DOHH2 (cell line): ENCODE data around the gene NKPD1.

ENCODE experiments used
- EZH2phosphoT487 ChIP-seq: fragments of 200-600 bp; sonication (generic); IDR thresholded peaks from 2 replicates; pipeline ENCODE4 v1.6.1; 2017; ENCODE audit warnings: borderline replicate concordance, mild to moderate bottlenecking, antibody characterized with exemption, low read length, moderate library complexity, mixed read lengths
- TF ChIP-seq, protein P1 (sequence below): fragments of 200-600 bp; sonication (generic); IDR thresholded peaks from one replicate; pipeline ENCODE4 v1.5.1; 2014; ENCODE audit warnings: antibody characterized with exemption, mild to moderate bottlenecking, low read depth, low read length; ENCODE audit not compliant: poor library complexity, severe bottlenecking

DNA sequence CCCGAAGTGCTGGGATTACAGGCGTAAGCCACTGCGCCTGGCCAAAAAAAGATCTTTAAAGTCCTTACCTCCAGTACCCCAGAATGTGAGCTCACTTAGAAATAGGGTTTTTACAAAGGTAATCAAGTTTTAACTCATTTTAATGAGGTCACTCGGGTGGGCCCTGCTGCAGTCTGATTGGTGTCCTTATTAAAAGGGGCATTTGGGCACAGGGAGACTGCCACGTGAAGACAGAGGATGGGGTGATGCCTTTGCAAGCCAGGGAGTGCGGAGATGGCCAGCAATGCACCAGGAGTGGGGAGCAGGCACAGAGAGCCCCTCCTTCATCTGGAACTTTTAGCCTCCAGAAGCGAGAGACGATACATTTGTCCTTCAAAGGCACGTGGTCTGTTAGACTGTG, 11.7 kb downstream of the NKPD1 start:
- TF ChIP-seq, protein P1, sequence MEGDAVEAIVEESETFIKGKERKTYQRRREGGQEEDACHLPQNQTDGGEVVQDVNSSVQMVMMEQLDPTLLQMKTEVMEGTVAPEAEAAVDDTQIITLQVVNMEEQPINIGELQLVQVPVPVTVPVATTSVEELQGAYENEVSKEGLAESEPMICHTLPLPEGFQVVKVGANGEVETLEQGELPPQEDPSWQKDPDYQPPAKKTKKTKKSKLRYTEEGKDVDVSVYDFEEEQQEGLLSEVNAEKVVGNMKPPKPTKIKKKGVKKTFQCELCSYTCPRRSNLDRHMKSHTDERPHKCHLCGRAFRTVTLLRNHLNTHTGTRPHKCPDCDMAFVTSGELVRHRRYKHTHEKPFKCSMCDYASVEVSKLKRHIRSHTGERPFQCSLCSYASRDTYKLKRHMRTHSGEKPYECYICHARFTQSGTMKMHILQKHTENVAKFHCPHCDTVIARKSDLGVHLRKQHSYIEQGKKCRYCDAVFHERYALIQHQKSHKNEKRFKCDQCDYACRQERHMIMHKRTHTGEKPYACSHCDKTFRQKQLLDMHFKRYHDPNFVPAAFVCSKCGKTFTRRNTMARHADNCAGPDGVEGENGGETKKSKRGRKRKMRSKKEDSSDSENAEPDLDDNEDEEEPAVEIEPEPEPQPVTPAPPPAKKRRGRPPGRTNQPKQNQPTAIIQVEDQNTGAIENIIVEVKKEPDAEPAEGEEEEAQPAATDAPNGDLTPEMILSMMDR, result no peak
- no peak for TF ChIP-seq EZH2phosphoT487
